Astrocyte (in vitro differentiated cells and primary cell): ENCODE results near the gene LRP10. TPM values are rescaled to one million over a fixed set of nuclear protein-coding genes. Genes with fewer than 3 reads are reported as not detected.
A peak's percentile ranks its signal among the peaks of the same experiment; 100 is the strongest.

ENCODE experiments used
- DNase-seq: peaks from one replicate; pipeline ENCODE4 v3.0.0-alpha.2; 2010; ENCODE audit warnings: low read depth
- FAIRE-seq: peaks from 2 replicates; lab custom pipeline; 2011; peaks lifted over from hg19 to GRCh38; lab: Jason Lieb, UNC
- H2AFZ ChIP-seq: 2 replicates; pipeline ENCODE4 v1.6.0; 2012; ENCODE audit warnings: low read depth, low read length, inconsistent platforms
- H3K27ac ChIP-seq: 2 replicates; pipeline ENCODE4 v1.5.1; 2011; ENCODE audit warnings: low read depth, low read length, inconsistent platforms
- H3K27me3 ChIP-seq: 2 replicates; pipeline ENCODE4 v1.6.0; 2011; ENCODE audit warnings: low read length, inconsistent platforms; ENCODE audit not compliant: insufficient read depth
- H3K36me3 ChIP-seq: 2 replicates; pipeline ENCODE4 v1.5.1; 2011; ENCODE audit warnings: low read length, inconsistent platforms; ENCODE audit not compliant: insufficient read depth
- H3K4me1 ChIP-seq: 2 replicates; pipeline ENCODE4 v1.5.1; 2011; ENCODE audit warnings: low read length, inconsistent platforms; ENCODE audit not compliant: insufficient read depth
- H3K4me2 ChIP-seq: 2 replicates; pipeline ENCODE4 v1.6.0; 2012; ENCODE audit warnings: low read length, inconsistent platforms
- H3K4me3 ChIP-seq: 2 replicates; pipeline ENCODE4 v1.5.1; 2011; ENCODE audit warnings: low read depth, mild to moderate bottlenecking, low read length, inconsistent platforms; ENCODE audit not compliant: insufficient read depth
- H3K79me2 ChIP-seq: 2 replicates; pipeline ENCODE4 v1.6.0; 2012; ENCODE audit warnings: mild to moderate bottlenecking, low read length, inconsistent platforms; ENCODE audit not compliant: insufficient read depth
- H3K9ac ChIP-seq: 2 replicates; pipeline ENCODE4 v1.6.0; 2012; ENCODE audit warnings: mild to moderate bottlenecking, low read length, inconsistent platforms
- H3K9me3 ChIP-seq: 2 replicates; pipeline ENCODE4 v1.5.1; 2012; ENCODE audit warnings: low read depth, mild to moderate bottlenecking, low read length, inconsistent platforms; ENCODE audit not compliant: insufficient read depth
- H4K20me1 ChIP-seq: 2 replicates; pipeline ENCODE4 v1.6.0; 2012; ENCODE audit warnings: low read length, inconsistent platforms; ENCODE audit not compliant: insufficient read depth
- H3K27ac Mint-ChIP-seq: one replicate; pipeline ENCODE4 v1.8.0; 2021; ENCODE audit warnings: mild to moderate bottlenecking, mixed read lengths; ENCODE audit not compliant: unreplicated experiment
- H3K27me3 Mint-ChIP-seq: one replicate; pipeline ENCODE4 v1.8.0; 2021; ENCODE audit warnings: low read depth, mixed read lengths; ENCODE audit not compliant: unreplicated experiment
- H3K36me3 Mint-ChIP-seq: one replicate; pipeline ENCODE4 v1.8.0; 2021; ENCODE audit warnings: low read depth, mixed read lengths; ENCODE audit not compliant: unreplicated experiment
- H3K4me1 Mint-ChIP-seq: one replicate; pipeline ENCODE4 v1.8.0; 2021; ENCODE audit warnings: low read depth, mixed read lengths; ENCODE audit not compliant: unreplicated experiment
- H3K4me3 Mint-ChIP-seq: one replicate; pipeline ENCODE4 v1.8.0; 2021; ENCODE audit warnings: mild to moderate bottlenecking, moderate library complexity, mixed read lengths; ENCODE audit not compliant: unreplicated experiment
- H3K9me3 Mint-ChIP-seq: one replicate; pipeline ENCODE4 v1.8.0; 2021; ENCODE audit warnings: mild to moderate bottlenecking, mixed read lengths; ENCODE audit not compliant: unreplicated experiment
- EZH2 ChIP-seq: IDR thresholded peaks from 2 replicates; pipeline ENCODE4 v1.6.1; 2012; ENCODE audit warnings: mild to moderate bottlenecking, low read length, inconsistent platforms; ENCODE audit not compliant: insufficient read depth
- total RNA-seq: library from RNA; stranded (reverse); gene quantifications from 2 replicates; pipeline ENCODE4 v1.2.1, GENCODE V29; 2021
- TF ChIP-seq, protein P1 (sequence below): IDR thresholded peaks from 2 replicates; pipeline ENCODE4 v1.5.1; 2011; ENCODE audit warnings: low read depth, mild to moderate bottlenecking, inconsistent platforms, low read length, moderate library complexity; ENCODE audit not compliant: insufficient read depth

Gene LRP10
- total RNA-seq, 1 donor from 2014 or later = 142 TPM

DNA sequence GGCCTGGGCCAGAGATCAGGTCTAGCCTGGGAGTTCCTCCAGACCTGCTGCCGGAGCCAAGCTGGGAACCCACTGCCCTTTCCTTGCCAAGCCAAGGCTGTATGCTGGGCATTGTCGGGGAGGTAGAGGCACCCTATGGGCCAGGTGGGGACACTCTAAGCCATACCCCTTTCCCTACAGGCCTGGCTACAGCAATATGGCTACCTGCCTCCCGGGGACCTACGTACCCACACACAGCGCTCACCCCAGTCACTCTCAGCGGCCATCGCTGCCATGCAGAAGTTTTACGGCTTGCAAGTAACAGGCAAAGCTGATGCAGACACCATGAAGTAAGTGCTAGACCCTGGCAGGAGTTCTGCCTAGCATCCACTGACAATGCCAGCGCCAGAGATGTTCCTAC lies 30.2 kb upstream of the LRP10 start:
- Histone ChIP-seq H3K4me2 (peak overlapping the region; percentile 13), H3K4me3 (no peak overlapping the region), H3K27me3 (no peaks in the 10 kb centered on the region), H4K20me1 (peaks cover 67% of the 10 kb centered on the region), H2AFZ (no peak overlapping the region), H3K9ac (peak overlapping the region; percentile 41), H3K4me1 (peaks cover 23% of the 10 kb centered on the region), H3K27ac (no peak overlapping the region), H3K36me3 (peaks cover 53% of the 10 kb centered on the region), H3K9me3 (no peaks in the 10 kb centered on the region), H3K79me2 (peaks cover 97% of the 10 kb centered on the region)
- FAIRE-seq (no peak), DNase-seq (no peak)
- H3K9me3 Mint-ChIP-seq = peaks cover 4% of the 10 kb centered on the region
- TF ChIP-seq EZH2 = no peak
- TF ChIP-seq, protein P1, sequence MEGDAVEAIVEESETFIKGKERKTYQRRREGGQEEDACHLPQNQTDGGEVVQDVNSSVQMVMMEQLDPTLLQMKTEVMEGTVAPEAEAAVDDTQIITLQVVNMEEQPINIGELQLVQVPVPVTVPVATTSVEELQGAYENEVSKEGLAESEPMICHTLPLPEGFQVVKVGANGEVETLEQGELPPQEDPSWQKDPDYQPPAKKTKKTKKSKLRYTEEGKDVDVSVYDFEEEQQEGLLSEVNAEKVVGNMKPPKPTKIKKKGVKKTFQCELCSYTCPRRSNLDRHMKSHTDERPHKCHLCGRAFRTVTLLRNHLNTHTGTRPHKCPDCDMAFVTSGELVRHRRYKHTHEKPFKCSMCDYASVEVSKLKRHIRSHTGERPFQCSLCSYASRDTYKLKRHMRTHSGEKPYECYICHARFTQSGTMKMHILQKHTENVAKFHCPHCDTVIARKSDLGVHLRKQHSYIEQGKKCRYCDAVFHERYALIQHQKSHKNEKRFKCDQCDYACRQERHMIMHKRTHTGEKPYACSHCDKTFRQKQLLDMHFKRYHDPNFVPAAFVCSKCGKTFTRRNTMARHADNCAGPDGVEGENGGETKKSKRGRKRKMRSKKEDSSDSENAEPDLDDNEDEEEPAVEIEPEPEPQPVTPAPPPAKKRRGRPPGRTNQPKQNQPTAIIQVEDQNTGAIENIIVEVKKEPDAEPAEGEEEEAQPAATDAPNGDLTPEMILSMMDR = no peak
- no peaks in the 10 kb centered on the region for H3K27me3 Mint-ChIP-seq
- peaks cover 23% of the 10 kb centered on the region for H3K4me1 Mint-ChIP-seq
- peaks cover 30% of the 10 kb centered on the region for H3K36me3 Mint-ChIP-seq
- no peak overlapping the region for H3K4me3 Mint-ChIP-seq
- H3K27ac Mint-ChIP-seq = peak overlapping the region; percentile 47

GRCh38 chr14:22841769-22842168 lies 29.8 kb upstream of the LRP10 start:
- H3K4me3 Mint-ChIP-seq = peak overlapping the region; percentile 57
- Histone ChIP-seq H3K4me1 (peaks cover 28% of the 10 kb centered on the region), H3K27ac (no peak overlapping the region), H4K20me1 (peaks cover 72% of the 10 kb centered on the region), H3K9ac (peak overlapping the region; percentile 41), H3K9me3 (no peaks in the 10 kb centered on the region), H3K4me3 (no peak overlapping the region), H3K27me3 (no peaks in the 10 kb centered on the region), H3K36me3 (peaks cover 57% of the 10 kb centered on the region), H3K79me2 (peaks cover 93% of the 10 kb centered on the region), H2AFZ (no peak overlapping the region), H3K4me2 (peak overlapping the region; percentile 13)
- TF ChIP-seq, protein P1 = no peak
- TF ChIP-seq EZH2 = no peak
- H3K27ac Mint-ChIP-seq = peak overlapping the region; percentile 41
- peaks cover 4% of the 10 kb centered on the region for H3K9me3 Mint-ChIP-seq
- no peak for FAIRE-seq
- no peaks in the 10 kb centered on the region for H3K27me3 Mint-ChIP-seq
- H3K4me1 Mint-ChIP-seq = peaks cover 23% of the 10 kb centered on the region
- H3K36me3 Mint-ChIP-seq = peaks cover 30% of the 10 kb centered on the region
- no peak for DNase-seq
